Neutrophil (primary cell): Measurements from ENCODE around the gene SLC1A7.

ENCODE experiments used
- H3K27ac ChIP-seq: fragments of 200-600 bp; sonication (generic); 2 replicates; pipeline ENCODE4 v1.5.1; 2016; ENCODE audit warnings: mild to moderate bottlenecking, moderate library complexity
- H3K27me3 ChIP-seq: fragments of 200-600 bp; sonication (generic); 2 replicates; pipeline ENCODE4 v1.6.0; 2016; ENCODE audit warnings: mild to moderate bottlenecking
- H3K36me3 ChIP-seq: fragments of 200-600 bp; sonication (generic); 2 replicates; pipeline ENCODE4 v1.5.1; 2017
- H3K4me1 ChIP-seq, 2 experiments: fragments of 200-600 bp in 1 of 2; sonication (generic) in 1 of 2; 1 replicate in 1 of 2; 2 replicates in 1 of 2; pipeline versions ENCODE4 v1.5.1 to v1.6.1; 2013 to 2016; ENCODE audit warnings: low read depth in 1 of 2, low read length in 1 of 2, mild to moderate bottlenecking in 1 of 2, moderate library complexity in 1 of 2; ENCODE audit not compliant: control insufficient read depth in 1 of 2, insufficient read depth in 1 of 2
- H3K4me3 ChIP-seq, 2 experiments: fragments of 200-600 bp in 1 of 2; sonication (generic) in 1 of 2; 1 replicate in 1 of 2; 2 replicates in 1 of 2; pipeline ENCODE4 v1.5.1; 2013 to 2016; ENCODE audit warnings: low read depth in 1 of 2, low read length in 1 of 2, mild to moderate bottlenecking in 1 of 2, moderate library complexity in 1 of 2
- H3K9me3 ChIP-seq: fragments of 200-600 bp; sonication (generic); 2 replicates; pipeline ENCODE4 v1.5.1; 2016
- CTCF ChIP-seq: fragments of 200-600 bp; sonication (generic); IDR thresholded peaks from 2 replicates; pipeline ENCODE4 v1.5.1; 2016; ENCODE audit warnings: antibody characterized with exemption

The SLC1A7 gene

GRCh38 chr1:53051676-53052075 is 90.8 kb downstream of the SLC1A7 start:
- peaks cover 68% of the 10 kb centered on the region for H3K36me3 ChIP-seq
- no peak for TF ChIP-seq CTCF
- H3K4me3 ChIP-seq: no peak overlapping the region
- H3K9me3 ChIP-seq: no peaks in the 10 kb centered on the region
- H3K27ac ChIP-seq: no peak overlapping the region
- no peaks in the 10 kb centered on the region for H3K4me1 ChIP-seq
- no peaks in the 10 kb centered on the region for H3K27me3 ChIP-seq

- Histone ChIP-seq H3K36me3 (peaks cover 70% of the 10 kb centered on the region), H3K4me1 (no peaks in the 10 kb centered on the region), H3K27ac (no peak overlapping the region), H3K9me3 (no peaks in the 10 kb centered on the region), H3K27me3 (no peaks in the 10 kb centered on the region), H3K4me3 (no peak overlapping the region)
- TF ChIP-seq CTCF: no peak
Observed at GRCh38 chr1:53050310-53050709, 92.1 kb downstream of the SLC1A7 start.

- Histone ChIP-seq H3K9me3 (no peaks in the 10 kb centered on the region), H3K27me3 (no peaks in the 10 kb centered on the region), H3K27ac (no peak overlapping the region), H3K4me1 (no peaks in the 10 kb centered on the region), H3K4me3 (no peak overlapping the region), H3K36me3 (peaks cover 70% of the 10 kb centered on the region)
- TF ChIP-seq CTCF: no peak
Observed at GRCh38 chr1:53049574-53049967, 92.9 kb downstream of the SLC1A7 start.

- H3K4me1 ChIP-seq: no peaks in the 10 kb centered on the region
- no peak for TF ChIP-seq CTCF
- no peaks in the 10 kb centered on the region for H3K27me3 ChIP-seq
- peaks cover 71% of the 10 kb centered on the region for H3K36me3 ChIP-seq
- H3K9me3 ChIP-seq: no peaks in the 10 kb centered on the region
- no peak overlapping the region for H3K4me3 ChIP-seq
- no peak overlapping the region for H3K27ac ChIP-seq
Observed at GRCh38 chr1:53048960-53049573, 93.4 kb downstream of the SLC1A7 start.

GRCh38 chr1:53047737-53048736 is 94.4 kb downstream of the SLC1A7 start:
- peaks cover 65% of the 10 kb centered on the region for H3K36me3 ChIP-seq
- H3K27ac ChIP-seq: no peak overlapping the region

More at GRCh38 chr1:53047737-53048736, 94.4 kb downstream of the SLC1A7 start:
- no peaks in the 10 kb centered on the region for H3K4me1 ChIP-seq
- H3K9me3 ChIP-seq: no peaks in the 10 kb centered on the region
- H3K27me3 ChIP-seq: no peaks in the 10 kb centered on the region
- no peak overlapping the region for H3K4me3 ChIP-seq
- TF ChIP-seq CTCF: no peak
